GM18951 (cell line): Measurements from ENCODE around the gene HELQ.

Source experiments
- POLR2A ChIP-seq: IDR thresholded peaks from 4 replicates; pipeline ENCODE4 v1.6.1; 2011; ENCODE audit warnings: mild to moderate bottlenecking; ENCODE audit not compliant: insufficient read length, insufficient read depth; ENCODE audit errors: extremely low read depth
- in situ Hi-C: fragments of 300-500 bp; cut with MboI; formaldehyde crosslinking; loops from one replicate; pipeline ENCODE4 v1.12.0; 2022; ENCODE audit warnings: low sequenced_read_pairs, mixed read lengths, inconsistent platforms; ENCODE audit not compliant: unreplicated experiment

The HELQ gene

DNA sequence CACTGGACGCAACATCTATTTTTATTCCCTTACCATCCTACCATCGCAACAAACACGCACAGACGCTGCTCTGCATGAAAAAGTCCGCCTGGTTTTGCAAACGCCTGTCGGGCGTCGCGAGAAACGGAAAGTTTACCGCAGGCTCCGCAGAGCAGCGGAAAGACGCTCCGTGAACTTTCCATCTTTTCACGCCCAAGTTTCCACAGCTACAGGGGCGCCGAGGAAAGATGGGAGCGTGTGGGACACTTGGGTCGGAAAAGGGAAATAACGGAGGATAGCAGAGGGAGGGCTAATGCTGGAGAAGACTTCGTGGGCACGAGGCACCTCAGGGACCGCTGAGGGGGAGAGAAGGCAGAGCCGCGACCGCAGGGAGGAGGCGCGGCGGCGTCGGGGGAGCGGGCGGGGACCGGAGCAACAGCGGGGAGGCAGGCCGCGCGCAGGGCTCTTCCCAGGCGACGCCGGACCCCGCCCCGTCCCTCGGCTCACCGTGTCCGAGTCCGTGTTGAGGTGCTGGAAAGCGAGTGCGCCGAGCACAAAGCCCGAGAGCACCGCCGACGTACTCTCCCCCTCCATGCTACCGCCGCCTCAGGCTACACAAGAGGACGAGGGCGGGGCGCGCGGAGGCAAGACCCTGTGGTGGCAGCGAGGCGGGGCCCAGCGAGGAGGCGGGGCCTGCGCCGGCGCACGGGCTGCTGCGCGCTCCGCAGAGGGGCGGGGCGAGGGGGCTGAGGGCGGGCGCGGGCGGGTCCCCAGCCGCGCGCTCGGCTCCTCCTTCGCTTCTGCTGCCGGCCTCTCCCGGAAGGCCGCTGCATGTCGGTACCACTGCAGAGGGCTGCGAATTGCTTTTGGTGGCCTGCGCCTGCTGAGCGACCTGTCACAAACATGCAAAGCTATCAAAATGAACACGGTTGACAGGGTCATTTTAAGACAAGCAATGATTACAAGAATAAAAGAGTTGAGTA, 29.2 kb upstream of the HELQ start, which contains the start of gene ABRAXAS1:
Gene ABRAXAS1, minus strand, starts transcription at position 601 of the 962 bp plus-strand sequence. Its CDS starts 28 bp downstream, at position 573.
- in situ Hi-C loops: no loop called here
- peak; percentile 95 for TF ChIP-seq POLR2A

DNA sequence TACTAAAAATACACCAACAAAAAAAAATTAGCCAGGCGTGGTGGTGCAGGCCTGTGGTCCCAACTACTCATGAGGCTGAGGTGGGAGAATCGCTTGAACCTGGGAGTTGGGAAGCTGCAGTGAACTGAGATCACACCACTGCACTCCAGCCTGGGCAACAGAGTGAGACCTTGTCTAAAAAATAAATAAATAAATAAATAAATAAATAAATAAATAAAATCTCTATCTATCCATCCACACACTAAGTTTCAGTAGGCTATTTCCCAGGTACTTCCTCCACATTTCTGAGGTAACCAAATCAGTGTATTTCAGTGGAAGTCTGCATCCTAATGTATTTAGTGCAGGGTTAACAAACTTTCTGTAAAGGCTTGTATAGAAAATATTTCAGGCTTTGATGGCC, 18.3 kb upstream of the HELQ start:
- no peak for TF ChIP-seq POLR2A
- in situ Hi-C loops: no loop called here

DNA sequence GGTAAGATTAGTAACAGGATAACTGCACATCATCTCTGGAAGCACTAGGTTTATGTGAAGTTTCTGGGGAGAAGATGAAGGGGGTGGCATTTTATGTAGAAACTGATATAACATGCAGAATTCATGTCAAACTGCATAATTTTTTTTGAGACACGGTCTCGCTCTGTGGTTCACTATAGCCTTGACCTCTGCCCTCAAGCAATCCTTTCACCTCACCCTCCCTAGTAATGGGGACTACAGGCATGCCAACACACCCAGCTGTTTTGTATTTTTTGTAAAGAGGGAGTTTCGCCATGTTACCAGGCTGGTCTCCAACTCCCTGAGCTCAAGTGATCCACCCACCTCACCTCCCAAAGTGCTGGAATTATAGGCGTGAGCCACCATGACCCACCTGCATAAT, 17.8 kb upstream of the HELQ start:
- no peak for TF ChIP-seq POLR2A
- in situ Hi-C loops: no loop called here

DNA sequence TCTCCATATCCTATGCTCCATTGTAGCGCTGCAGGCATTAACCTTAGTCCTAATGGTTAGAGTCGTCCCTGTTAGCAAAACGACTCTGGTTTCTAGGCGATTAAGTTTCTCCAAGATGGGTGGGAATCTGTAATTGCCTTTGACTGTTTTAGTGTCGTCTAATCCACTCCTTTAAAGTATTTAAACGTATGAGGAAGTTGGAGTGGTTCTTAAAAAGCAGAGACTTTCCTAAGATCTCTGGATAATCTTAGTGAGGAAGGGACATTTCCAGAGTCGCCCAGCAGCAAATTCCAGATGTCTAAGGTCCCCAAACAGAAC, 520 bp upstream of the HELQ start:
- no peak for TF ChIP-seq POLR2A
- in situ Hi-C loops: no loop called here

DNA sequence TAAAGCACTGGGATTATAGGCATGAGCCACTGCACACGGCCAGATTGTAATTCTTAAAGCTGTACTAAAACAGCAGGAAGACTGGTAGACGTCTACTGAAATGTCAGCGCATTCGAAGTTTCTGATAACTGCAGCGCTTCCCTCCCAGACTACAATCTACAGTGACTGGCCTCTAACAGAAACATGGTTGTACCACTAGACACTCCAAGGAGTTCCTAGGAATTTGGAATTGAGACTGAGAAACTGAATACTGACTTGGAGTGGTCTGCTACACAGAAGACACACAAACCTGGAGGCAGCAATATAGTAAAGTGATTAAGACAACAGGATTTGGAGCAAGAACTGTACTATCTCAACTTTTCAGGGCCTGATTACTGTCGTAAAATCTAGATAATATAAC, 937 bp downstream of the HELQ start:
- TF ChIP-seq POLR2A: no peak
- in situ Hi-C loops: no loop called here

DNA sequence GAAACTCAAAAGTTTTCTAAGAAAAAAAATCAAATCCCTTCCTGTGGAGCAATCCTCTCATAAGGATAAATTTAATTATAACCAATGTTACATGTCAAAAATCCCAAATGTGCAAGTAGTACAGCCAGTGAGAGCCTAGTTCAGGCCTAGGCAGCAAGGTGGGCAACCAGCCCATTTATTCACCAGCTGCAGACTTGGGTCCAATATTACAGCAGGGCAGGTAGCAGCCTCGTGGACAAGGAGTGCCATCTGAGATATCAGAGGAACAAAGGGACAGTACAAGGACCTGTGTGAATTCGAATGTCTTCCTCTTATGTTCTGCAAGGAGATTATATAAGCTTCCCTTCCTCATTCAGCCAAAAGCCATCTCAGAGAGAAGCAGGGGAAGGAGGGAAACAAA, 6.6 kb downstream of the HELQ start:
- in situ Hi-C loops: no loop called here

DNA sequence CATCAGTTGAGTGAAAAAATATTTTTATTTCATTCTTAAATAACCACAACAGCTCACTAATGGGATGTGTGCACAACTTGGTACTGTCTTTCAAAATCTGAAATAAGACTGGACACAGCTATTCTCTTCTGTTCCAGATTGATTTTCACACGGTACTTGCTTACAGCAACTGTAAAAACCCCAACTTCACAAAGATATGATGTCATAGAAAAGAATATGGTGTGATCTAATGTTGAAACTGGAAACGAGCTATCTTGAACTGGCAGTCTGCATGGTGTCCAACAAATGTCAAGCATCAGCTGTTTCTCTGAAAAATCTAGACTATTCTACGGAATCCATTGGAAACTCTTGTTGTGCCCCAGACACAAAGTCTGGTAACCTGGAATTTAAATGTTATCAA, 14.7 kb downstream of the HELQ start:
- in situ Hi-C loops: no loop called here
- no peak for TF ChIP-seq POLR2A

More for the DNA sequence above, 6.6 kb downstream of the HELQ start:
- TF ChIP-seq POLR2A: no peak

DNA sequence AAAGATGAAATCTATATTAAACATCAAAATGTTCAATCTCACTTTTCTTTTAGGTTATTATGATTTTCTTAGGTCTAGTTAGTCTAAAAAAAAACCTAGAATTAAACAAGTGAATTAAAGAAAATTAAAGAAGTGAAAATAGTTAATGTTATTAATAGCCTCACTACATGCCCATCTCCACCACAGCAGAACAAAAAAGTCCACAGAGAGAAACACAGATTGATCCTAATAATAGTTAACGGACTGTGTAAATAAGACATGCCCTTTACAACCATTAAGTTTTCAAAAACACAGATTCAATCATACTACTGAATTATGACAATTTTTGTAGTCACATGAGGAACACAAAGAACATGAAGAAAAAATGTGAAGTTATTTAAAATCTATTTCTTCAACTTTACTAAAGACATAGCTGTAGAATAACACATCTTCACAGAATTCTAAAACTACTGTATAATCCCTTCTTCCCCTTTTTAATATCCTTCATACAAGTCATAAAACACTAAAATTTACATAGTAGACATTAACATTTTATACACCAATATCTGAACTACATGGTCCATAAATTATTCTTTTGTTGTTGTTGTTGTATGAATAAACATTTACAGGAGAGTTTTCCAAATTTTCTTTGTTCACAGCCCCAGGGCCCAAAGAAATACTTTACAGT, 15.3 kb downstream of the HELQ start:
- TF ChIP-seq POLR2A: no peak
- in situ Hi-C loops: no loop called here

DNA sequence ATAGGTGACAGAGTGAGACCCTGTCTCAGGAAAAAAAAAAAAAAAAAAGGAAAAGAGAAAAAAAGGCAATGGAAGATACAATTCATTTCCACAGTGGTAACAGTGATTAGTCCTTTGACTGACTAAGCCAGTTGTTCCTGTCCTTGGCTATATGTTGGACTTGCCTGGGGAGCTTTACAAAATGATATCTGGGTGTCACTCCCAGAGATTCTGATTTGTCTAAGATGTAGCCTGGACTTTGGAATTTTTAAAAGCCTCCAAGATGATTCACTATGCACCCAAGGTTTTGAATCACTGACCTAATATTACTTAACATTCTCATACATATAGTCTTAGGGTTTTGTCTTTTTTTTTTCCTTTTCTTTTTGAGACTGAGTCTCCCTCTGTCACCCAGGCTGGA, 16.9 kb downstream of the HELQ start:
- no peak for TF ChIP-seq POLR2A
- in situ Hi-C loops: no loop called here

DNA sequence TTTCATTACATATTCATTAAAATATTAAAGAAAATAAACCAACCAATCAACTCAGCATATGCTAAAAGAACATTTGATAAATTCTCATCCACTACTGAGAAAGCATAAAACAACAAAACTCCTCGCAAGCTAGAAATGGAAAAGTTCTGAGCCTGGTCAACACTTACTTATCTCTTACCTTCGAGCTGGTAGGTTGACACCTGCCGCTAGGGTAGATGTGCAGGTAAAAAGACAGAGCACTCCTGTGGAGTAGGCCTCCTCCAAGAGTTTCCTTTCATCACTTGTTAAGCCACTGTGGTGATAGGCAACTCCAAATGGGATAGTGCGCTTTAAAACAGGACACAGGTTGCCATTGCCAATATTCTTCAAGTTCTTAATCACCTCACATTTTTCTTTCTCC, 18.9 kb downstream of the HELQ start:
- TF ChIP-seq POLR2A: no peak
- in situ Hi-C loops: no loop called here

DNA sequence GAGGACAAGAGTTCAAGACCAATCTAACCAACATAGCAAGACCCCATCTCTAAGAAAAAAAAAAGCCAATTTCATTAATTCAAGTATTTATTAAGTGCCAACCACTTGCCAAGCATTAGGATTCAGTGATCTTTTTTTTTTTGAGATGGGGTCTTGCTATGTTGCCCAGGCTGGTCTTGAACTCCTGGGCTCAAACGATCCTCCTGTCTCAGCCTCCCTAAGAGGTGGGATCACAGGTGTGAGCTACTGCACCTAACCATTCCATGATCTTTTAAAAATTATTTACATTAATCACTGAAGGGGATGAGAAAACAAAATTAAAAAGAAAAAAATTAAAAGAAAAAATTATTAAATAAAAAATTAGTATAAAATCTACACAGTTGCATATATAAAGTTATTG, 24.4 kb downstream of the HELQ start:
- TF ChIP-seq POLR2A: no peak
- in situ Hi-C loops: no loop called here

DNA sequence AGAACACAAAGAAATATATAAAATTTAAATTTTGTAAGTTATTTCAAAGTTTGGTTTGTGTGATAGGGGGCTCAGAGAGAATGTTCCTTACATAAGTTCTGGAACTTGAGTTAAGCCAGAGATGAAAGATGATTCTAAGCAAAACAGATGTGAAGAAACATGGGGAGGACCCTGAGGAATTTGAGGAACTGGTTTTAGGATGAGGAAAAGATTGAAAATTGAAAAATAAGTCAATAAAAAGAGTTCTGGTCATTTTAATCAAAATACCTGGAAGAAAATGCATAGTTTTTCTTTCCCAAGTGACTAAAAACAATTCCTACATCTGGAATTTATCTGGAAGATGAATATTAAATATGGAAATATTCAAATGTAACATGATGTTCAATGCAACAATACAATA, 37.4 kb downstream of the HELQ start:
- no peak for TF ChIP-seq POLR2A
- in situ Hi-C loops: no loop called here

DNA sequence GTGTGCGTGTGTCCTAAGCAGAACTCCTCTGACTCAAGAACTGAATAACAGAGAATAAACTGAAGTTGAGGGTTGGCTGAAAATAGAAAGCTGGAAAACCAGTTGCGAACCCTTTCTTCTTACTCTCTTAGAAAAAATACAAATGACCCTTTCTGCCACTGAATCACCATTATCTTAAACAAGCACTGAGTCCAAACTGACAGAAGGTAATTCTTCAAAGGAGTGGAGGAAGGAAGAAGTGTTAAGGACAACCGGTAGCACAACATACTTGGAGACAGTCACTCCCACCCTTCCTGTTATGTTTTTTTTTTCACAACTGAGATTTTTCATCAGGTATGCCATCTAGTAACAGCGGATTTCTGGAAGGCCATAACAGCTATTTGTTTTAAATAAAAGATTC, 38.1 kb downstream of the HELQ start:
- in situ Hi-C loops: no loop called here

DNA sequence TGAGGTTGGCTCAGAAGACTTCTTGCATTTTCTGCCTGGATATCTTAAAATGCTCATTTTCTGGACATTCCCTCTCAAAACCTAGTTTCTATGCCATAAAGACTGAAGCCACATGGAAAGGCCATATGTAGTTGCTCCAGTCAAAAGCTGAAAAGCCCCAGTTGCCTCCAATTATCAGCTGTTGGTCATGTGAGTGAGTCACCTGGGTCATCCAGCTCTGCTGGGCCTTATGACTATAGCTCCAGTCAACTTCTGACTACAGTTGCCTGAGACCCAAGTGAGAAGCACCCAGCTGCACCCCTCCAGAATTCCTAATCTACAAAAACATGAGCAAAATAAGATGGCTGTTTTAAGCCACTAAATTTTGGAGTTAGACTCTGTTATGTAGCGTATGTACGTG, 41.9 kb downstream of the HELQ start:
- in situ Hi-C loops: no loop called here
- TF ChIP-seq POLR2A: no peak

More for the DNA sequence above, 38.1 kb downstream of the HELQ start:
- no peak for TF ChIP-seq POLR2A
